GM18951 (cell line): Measurements from ENCODE around the gene DLX2.

ENCODE experiments used
- POLR2A ChIP-seq: IDR thresholded peaks from 4 replicates; pipeline ENCODE4 v1.6.1; 2011; ENCODE audit warnings: mild to moderate bottlenecking; ENCODE audit not compliant: insufficient read length, insufficient read depth; ENCODE audit errors: extremely low read depth
- in situ Hi-C: fragments of 300-500 bp; cut with MboI; formaldehyde crosslinking; loops from one replicate; pipeline ENCODE4 v1.12.0; 2022; ENCODE audit warnings: low sequenced_read_pairs, mixed read lengths, inconsistent platforms; ENCODE audit not compliant: unreplicated experiment

Gene DLX2

GRCh38 chr2:172116107-172116506, 13.4 kb upstream of the DLX2 start:
- in situ Hi-C loops: loop anchor here (25.0 kb wide), 2 partner anchors 304 to 1179 kb away; partner anchors contain the start of gene GORASP2
- TF ChIP-seq POLR2A: no peak

DNA sequence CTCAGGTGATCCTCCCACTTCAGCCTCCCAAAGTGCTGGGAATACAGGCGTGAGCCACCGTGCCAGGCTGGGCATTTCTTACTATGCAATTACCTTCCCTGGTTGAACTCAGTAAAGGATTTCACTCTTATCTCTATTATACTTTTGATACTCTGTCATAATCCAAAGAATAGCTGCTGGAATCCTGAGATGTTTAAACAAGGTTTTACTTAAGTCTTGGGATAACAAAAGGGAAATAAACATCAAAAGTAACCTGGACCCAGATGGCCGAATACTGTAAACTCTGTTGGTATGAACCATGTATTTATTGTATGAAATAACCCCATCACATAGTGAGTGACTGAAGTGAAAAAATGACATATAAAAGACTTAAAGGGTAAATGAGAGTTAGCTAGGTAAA, 11.9 kb upstream of the DLX2 start:
- in situ Hi-C loops: loop anchor here (25.0 kb wide), 2 partner anchors 302 to 1177 kb away; partner anchors contain the start of gene GORASP2

DNA sequence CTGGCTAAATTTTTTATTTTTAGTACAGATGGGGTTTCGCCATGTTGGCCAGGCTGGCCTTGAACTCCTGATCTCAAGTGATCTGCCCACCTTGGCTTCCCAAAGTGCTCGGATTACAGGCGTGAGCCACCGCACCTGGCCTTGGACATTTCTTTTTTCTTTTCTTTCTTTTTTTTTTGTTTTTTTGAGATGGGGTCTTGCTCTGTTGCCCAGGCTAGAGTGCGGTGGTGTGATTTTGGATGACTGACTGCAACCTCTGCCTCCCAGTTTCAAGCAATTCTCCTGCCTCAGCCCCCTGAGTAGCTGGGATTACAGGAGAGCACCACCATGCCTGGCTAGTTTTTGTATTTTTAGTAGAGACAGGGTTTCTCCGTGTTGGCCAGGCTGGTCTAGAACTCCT, 11.5 kb upstream of the DLX2 start:
- in situ Hi-C loops: loop anchor here (25.0 kb wide), 2 partner anchors 302 to 1177 kb away; partner anchors contain the start of gene GORASP2

More for the DNA sequence above, 11.9 kb upstream of the DLX2 start:
- no peak for TF ChIP-seq POLR2A

GRCh38 chr2:172113617-172114016, 10.9 kb upstream of the DLX2 start:
- in situ Hi-C loops: loop anchor here (25.0 kb wide), 2 partner anchors 301 to 1176 kb away; partner anchors contain the start of gene GORASP2
- no peak for TF ChIP-seq POLR2A

DNA sequence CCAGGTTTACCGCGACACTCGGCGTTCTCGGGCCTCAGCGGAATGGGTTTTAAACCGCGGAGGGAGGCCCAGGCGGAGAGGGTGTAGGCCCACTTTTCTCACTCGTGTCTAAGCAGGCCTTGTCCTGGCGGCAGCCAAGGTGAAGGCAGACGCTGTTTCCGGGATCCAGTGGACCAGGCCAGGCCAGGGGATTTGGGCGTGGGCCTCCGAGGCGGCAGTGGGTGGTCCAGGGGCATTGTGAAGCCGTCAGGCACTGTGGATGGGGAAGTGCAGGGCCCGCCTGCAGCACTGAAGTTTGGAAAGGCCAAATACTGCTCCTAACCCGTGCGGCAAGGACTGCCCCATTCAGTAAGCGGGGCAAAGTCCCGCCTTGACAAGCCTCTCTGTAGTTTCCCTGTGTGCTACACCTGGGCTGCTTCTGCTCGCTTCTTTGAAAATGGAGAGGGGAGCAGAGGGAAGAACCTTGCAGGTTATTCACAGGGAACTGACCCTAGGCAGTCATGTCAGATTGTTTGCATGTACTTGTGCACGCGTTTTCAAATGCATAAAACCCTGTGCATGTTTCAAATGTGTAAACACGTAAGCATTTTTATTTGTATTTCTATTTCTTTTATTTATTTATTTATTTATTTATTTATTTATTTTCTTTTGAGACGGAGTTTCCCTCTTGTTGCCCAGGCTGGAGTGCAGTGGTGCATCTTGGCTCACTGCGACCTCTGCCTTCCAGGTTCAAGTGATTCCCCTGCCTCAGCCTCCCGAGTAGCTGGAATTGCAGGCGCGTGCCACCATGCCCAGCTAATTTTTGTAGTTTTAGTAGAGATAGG, 7.5 kb upstream of the DLX2 start:
- in situ Hi-C loops: loop anchor here (10.0 to 25.0 kb wide), 3 partner anchors 298 to 1173 kb away; partner anchors contain the start of gene GORASP2

DNA sequence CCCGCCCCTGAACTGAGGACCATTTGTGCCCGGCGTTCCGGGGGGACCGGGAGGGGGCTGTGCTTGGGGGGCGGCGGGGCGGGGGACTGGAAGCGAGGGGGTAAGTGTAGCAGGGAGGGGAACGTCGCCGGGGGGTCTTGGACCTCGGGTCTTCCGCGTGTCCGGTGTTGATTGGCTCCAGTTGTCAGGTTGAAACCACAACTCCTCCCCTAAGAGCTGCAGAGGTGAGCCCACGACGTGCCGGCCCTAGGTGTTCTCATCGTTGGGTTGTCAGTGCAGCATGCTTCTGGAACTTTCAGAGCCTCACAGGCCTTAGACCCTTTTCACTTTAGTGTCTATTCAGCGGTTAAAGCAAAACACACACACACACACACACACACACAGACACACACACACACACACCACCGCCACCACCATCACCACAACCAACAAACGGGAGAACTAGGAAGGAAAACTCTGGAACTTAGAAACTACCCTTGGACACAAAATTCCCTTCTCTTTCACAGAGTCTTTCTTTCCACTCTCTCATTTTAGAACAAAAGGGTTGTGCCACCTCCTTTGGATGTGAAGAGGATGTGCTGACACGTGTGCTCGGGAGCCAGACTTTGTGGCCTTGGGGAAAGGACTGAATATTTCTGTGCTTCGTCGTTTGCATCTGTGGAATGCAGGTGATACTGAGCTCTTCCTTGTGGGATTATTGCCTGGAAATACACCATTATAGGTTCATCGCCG, 6.7 kb upstream of the DLX2 start:
- in situ Hi-C loops: loop anchor here (10.0 to 25.0 kb wide), 3 partner anchors 297 to 1172 kb away; partner anchors contain the start of gene GORASP2
- no peak for TF ChIP-seq POLR2A

More for the DNA sequence above, 7.5 kb upstream of the DLX2 start:
- no peak for TF ChIP-seq POLR2A

- in situ Hi-C loops: loop anchor here (10.0 to 25.0 kb wide), 3 partner anchors 296 to 1171 kb away; partner anchors contain the start of gene GORASP2
- no peak for TF ChIP-seq POLR2A
Measured at GRCh38 chr2:172108587-172108930, 5.9 kb upstream of the DLX2 start.

DNA sequence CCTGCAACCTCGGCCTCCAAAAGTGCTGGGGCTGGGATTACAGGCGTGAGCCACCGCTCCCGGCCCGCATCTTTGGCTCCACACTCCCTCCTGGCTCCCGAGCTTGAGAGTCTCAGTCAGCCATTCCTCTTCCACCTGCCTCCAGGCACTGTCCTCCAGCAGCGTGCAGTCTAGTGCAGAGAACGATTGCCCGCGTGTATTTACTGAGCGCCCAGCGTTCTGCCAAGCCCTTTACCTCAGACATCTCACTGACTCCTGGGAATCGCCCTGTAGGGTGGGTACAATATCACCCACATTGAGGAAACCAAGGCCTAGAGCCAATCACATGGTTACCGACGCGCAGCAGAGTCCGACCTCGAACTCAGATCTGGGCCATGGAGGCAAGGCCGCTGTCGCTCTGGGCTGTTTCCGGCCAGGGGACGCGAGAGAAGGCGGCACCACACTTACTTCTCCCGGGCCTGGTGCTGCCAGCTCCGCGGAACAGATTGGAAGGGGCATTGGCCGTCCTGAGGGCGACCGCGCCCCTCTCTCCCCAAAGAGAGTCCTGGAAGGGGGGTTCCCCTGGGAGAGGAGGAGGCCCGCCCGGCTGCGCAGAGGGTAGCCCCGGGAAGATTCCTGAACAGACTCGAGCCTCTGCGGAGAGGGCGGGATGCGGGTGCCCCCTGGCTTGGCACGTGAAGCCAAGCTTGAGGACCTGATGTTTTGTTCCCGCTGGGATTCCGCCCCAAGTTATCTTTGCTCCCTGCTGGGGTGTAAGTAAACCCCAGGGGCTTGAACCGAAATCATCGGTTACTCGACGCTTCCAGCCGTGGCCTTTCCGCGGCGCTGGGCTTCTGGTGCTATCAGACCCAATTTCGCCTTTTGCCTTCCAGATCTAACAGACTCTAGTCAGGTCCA, 5.2 kb upstream of the DLX2 start:
- no peak for TF ChIP-seq POLR2A
- in situ Hi-C loops: loop anchor here (10.0 to 25.0 kb wide), 3 partner anchors 296 to 1171 kb away; partner anchors contain the start of gene GORASP2

- in situ Hi-C loops: loop anchor here (10.0 to 25.0 kb wide), 3 partner anchors 294 to 1169 kb away; partner anchors contain the start of gene GORASP2
- no peak for TF ChIP-seq POLR2A
Measured at GRCh38 chr2:172106108-172106961, 3.6 kb upstream of the DLX2 start.

DNA sequence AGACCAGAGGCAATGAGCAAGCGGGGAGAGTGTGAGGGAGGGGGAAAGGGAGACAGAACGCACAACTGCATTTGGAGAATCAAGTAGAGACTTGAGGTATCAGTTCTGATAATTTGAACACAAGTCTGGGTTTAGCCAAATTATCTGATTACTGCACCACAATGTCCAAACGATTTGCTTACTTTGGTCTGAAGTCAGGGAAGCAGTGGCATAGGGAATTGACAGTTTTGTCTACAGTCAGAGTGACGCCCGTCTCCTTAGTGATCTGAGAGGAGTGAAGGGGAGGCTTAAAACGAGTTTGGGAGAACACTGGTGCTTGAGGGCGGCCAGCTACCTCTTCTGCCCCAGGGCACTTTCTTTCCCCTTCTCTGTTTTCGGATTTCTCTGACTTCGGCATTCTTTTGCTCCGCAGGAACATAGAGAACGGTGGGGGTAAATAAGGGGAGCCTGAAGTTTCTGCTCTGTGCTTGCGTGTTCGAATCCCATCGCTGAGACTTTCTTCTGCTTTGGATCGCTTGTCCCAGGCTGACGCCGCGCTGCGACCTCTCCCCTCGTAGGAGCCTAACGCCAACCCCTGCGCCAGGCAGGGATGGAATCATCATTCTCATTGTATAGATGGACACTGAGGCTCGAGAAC, 2.9 kb upstream of the DLX2 start:
- in situ Hi-C loops: loop anchor here (10.0 to 25.0 kb wide), 3 partner anchors 293 to 1168 kb away; partner anchors contain the start of gene GORASP2
- no peak for TF ChIP-seq POLR2A
